ENCODE data around the gene GRIA1. TPM values are rescaled to one million over a fixed set of nuclear protein-coding genes. Genes with fewer than 3 reads are reported as not detected.

The GRIA1 gene
- total RNA-seq, 2 donors from 2014 or later, result 0.12 to 1.2 TPM

DNA sequence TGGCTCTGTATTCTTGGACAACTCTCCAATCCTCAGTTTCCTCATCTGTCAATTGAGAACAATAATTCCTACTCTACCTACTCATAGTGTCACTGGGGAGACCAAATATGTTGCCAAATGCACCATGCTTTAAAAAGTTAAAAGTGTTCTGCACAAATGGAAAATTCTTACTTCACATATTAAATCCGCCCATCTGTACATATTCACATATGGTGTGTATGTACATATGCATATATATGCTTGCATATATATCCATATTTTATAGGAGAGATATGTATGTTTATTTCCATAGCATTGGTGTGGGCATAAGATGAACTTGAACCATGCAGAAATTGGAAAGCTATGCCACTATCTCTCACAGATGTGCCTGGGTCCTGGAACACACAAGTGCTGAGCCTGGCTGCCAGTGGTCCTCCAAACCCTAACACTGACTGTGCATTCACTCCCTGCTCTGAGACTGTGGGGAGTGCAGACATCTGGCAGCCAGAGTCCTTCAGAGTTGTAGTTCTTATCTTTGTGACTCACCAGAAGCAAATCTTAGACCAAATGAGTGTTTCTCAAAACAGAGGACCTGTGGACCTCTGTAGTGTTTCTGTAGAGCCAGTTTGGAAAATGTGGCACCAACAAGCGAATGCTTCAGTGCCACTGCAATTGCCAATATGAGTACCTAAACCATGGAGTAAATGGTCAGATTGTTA, 168.7 kb downstream of the GRIA1 start:
- H3K36me3 ChIP-seq, result no peaks in the 10 kb centered on the region
- no peak overlapping the region for H3K27ac ChIP-seq
- H3K27me3 ChIP-seq, result no peaks in the 10 kb centered on the region
- H3K4me1 ChIP-seq, result no peaks in the 10 kb centered on the region
- H3K9me3 ChIP-seq, result no peaks in the 10 kb centered on the region
- H3K4me3 ChIP-seq, result no peak overlapping the region
- TF ChIP-seq, protein P1, sequence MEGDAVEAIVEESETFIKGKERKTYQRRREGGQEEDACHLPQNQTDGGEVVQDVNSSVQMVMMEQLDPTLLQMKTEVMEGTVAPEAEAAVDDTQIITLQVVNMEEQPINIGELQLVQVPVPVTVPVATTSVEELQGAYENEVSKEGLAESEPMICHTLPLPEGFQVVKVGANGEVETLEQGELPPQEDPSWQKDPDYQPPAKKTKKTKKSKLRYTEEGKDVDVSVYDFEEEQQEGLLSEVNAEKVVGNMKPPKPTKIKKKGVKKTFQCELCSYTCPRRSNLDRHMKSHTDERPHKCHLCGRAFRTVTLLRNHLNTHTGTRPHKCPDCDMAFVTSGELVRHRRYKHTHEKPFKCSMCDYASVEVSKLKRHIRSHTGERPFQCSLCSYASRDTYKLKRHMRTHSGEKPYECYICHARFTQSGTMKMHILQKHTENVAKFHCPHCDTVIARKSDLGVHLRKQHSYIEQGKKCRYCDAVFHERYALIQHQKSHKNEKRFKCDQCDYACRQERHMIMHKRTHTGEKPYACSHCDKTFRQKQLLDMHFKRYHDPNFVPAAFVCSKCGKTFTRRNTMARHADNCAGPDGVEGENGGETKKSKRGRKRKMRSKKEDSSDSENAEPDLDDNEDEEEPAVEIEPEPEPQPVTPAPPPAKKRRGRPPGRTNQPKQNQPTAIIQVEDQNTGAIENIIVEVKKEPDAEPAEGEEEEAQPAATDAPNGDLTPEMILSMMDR (IDR thresholded peaks at IDR 0.05), result no peak
- no peak for DNase-seq (ENCODE audit: low spot score)

DNA sequence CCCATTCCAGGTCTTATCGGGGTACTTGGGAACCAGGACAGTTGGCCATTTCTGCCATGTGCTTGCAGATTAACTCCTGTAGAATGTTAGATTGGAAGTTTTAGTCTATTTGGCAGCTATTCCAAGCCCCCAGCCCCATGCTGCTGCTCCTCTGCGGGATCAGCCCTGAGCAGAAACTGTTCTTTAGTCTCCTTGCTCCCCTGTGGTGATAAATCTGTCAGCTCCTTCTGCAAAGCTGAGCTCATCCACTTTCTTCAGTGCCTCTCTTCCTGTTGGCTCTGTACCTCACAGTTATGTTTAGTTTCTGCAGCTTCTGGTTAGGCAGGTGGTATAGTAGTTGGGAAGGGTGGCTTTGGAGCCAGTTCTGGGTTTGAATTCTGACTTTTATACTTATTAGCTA, 170.4 kb downstream of the GRIA1 start:
- no peak overlapping the region for H3K27ac ChIP-seq
- H3K4me3 ChIP-seq, result no peak overlapping the region
- no peaks in the 10 kb centered on the region for H3K27me3 ChIP-seq
- H3K4me1 ChIP-seq, result no peaks in the 10 kb centered on the region
- H3K36me3 ChIP-seq, result no peaks in the 10 kb centered on the region
- TF ChIP-seq, protein P1 (IDR thresholded peaks at IDR 0.05), result no peak
- no peak for DNase-seq (ENCODE audit: low spot score)
- no peaks in the 10 kb centered on the region for H3K9me3 ChIP-seq

DNA sequence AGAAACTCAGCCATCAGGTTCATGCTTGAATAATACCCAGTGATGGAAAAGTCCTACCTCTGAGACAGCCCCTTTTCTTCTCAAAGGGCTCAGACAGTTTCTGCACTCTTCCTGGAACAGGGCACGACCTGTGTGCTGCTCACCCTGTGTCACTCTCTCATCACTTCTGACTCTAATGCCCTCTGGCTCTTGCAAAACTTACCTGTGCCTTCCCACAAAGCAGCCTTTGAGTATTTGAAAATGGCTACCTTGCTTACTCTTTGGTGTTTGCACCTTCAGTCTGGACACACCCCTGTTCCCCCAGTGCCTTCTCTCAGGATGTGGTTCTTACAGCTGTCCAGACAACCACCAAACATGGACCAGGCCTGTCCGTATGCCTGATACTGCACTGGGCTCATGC, 171.4 kb downstream of the GRIA1 start:
- no peak overlapping the region for H3K4me3 ChIP-seq
- H3K4me1 ChIP-seq, result no peaks in the 10 kb centered on the region
- no peaks in the 10 kb centered on the region for H3K27me3 ChIP-seq
- no peaks in the 10 kb centered on the region for H3K9me3 ChIP-seq
- no peak for DNase-seq (ENCODE audit: low spot score)
- H3K27ac ChIP-seq, result no peak overlapping the region
- no peaks in the 10 kb centered on the region for H3K36me3 ChIP-seq
- TF ChIP-seq, protein P1 (IDR thresholded peaks at IDR 0.05), result no peak

DNA sequence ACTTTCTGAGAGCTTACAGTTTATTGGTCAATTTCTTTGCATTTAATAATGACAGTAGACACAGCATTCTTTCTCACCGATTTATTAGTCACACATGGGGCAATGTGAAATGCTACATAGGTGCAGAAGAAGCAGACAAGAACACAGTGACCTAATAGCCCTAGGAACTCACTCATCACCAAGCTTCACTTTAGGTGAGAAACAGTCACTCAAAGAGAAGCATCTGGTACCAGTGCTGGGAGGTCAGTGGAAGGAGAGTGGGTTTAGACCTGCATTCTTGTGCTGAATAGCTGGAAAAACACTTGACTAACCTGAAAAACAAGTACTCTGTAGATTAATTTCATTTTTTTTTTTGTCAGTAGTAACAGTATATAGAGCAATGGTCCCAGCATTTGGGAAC, 179.6 kb downstream of the GRIA1 start:
- TF ChIP-seq, protein P1 (IDR thresholded peaks at IDR 0.05), result no peak
- no peak overlapping the region for H3K27ac ChIP-seq
- no peaks in the 10 kb centered on the region for H3K27me3 ChIP-seq
- H3K4me3 ChIP-seq, result no peak overlapping the region
- DNase-seq (ENCODE audit: low spot score), result no peak
- peaks cover 0 to 15% of the 10 kb centered on the region in 2 donors for H3K4me1 ChIP-seq
- no peaks in the 10 kb centered on the region for H3K36me3 ChIP-seq
- no peaks in the 10 kb centered on the region for H3K9me3 ChIP-seq

DNA sequence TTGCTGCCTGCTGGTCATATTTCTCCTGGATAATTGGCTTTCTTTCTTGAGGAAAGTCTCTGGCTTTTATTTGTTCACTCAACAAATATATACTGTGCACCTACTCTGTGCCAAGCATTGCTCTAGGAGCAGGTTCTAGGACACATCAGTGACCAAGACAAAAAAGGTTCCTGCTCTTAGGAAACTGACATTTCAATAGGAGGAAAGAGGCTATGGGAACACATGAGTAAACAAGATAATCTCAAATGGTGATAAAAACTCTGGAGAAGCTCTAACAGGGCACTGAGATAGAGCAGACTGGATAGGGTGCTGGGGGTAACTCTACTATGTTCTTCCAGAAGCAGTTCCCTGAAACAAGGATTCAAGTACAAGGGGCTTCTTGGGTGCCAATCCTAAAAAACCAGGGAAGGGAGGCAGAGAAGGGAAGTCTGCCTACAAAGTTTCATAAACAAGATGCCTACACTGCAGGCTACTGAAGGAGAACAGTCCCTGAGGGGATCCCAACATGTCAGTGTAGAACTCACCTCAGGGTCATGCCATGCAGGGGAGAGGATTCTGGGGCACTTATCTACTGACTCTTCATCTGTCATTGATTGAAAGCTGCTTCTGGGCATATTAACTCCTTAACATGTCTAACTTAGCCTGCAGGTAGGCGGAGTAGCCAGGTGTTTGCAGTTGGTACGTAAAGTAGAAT, 181.3 kb downstream of the GRIA1 start:
- Histone ChIP-seq H3K27ac (no peak overlapping the region), H3K27me3 (no peaks in the 10 kb centered on the region), H3K9me3 (no peaks in the 10 kb centered on the region), H3K36me3 (no peaks in the 10 kb centered on the region), H3K4me3 (no peak overlapping the region), H3K4me1 (peaks cover 0 to 15% of the 10 kb centered on the region in 2 donors)
- DNase-seq (ENCODE audit: low spot score), result no peak
- TF ChIP-seq, protein P1 (IDR thresholded peaks at IDR 0.05), result no peak
